HCT116 (cell line): ENCODE results near the gene TAS2R60. TPM values are rescaled to one million over a fixed set of nuclear protein-coding genes. Genes with fewer than 3 reads are reported as not detected.

Source experiments
- ATAC-seq: fragments of 200-7000 bp; cut with Tn5 transposase; 2 replicates; pipeline ENCODE4 v1.9.1; 2020; ENCODE audit warnings: mild to moderate bottlenecking, moderate library complexity
- BruUV-seq: library from RNA; stranded (reverse); fragments of 400-500 nt; replicated peaks from 2 replicates; lab custom pipeline; 2021; lab: Mats Ljungman, UMichigan
- CTCF ChIA-PET: fragments of 300-600 bp; sonication (Branson Sonifier 250); formaldehyde crosslinking; loops from one replicate; lab custom pipeline; 2021; ENCODE audit warnings: antibody characterized with exemption; lab: Charles Lee
- POLR2A ChIA-PET: fragments of 300-600, 350-600 bp; sonication (Branson Sonifier 250); formaldehyde crosslinking; loops from one replicate; lab custom pipeline; 2021; ENCODE audit warnings: antibody characterized with exemption; lab: Charles Lee
- RAD21 ChIA-PET, 2 experiments: fragments of 300-600 bp; sonication (Branson Sonifier 250); formaldehyde crosslinking; loops; one replicate each; lab custom pipeline; 2023; ENCODE audit warnings: low total read pairs in 2 of 2; ENCODE audit not compliant: uncharacterized antibody in 2 of 2, unreplicated experiment in 2 of 2, low non-redundant PET in 1 of 2; lab: Charles Lee
- DNase-seq: peaks from one replicate; pipeline ENCODE4 v3.0.0-alpha.2; 2010; ENCODE audit warnings: low read depth, low spot score
- H2AFZ ChIP-seq: fragments of 200-600 bp; shearing (Covaris generic), sonication (generic); 2 replicates; pipeline ENCODE4 v1.6.1; 2017; ENCODE audit warnings: low read depth, mixed run types, mixed read lengths, antibody characterized with exemption, low read length; ENCODE audit not compliant: poor library complexity, severe bottlenecking
- H3K27ac ChIP-seq: 2 replicates; pipeline ENCODE4 v1.5.1; 2012; ENCODE audit warnings: low read depth, low read length
- H3K27me3 ChIP-seq: fragments of 200-600 bp; sonication (generic); 2 replicates; pipeline ENCODE4 v1.6.1; 2016; ENCODE audit warnings: mixed run types, low read length, mixed read lengths; ENCODE audit not compliant: insufficient read depth
- H3K36me3 ChIP-seq, 2 experiments: fragments of 200-500 bp in 1 of 2; fragments of 200-600 bp in 1 of 2; sonication (Bioruptor generic) in 1 of 2; sonication (generic) in 1 of 2; 2 replicates each; pipeline versions ENCODE4 v1.5.1 to v1.6.1; 2014 to 2016; ENCODE audit warnings: low read length in 2 of 2, inconsistent platforms in 1 of 2, mixed read lengths in 1 of 2, mixed run types in 1 of 2; ENCODE audit not compliant: insufficient read depth in 2 of 2, control insufficient read depth in 1 of 2
- H3K4me1 ChIP-seq, 2 experiments: fragments of 200-600 bp in 1 of 2; sonication (generic) in 1 of 2; 2 replicates each; pipeline versions ENCODE4 v1.5.1 to v1.6.1; 2012 to 2017; ENCODE audit warnings: low read length in 2 of 2, inconsistent platforms in 1 of 2, mild to moderate bottlenecking in 1 of 2, mixed read lengths in 1 of 2, mixed run types in 1 of 2, moderate library complexity in 1 of 2; ENCODE audit not compliant: insufficient read depth in 2 of 2, control insufficient read depth in 1 of 2
- H3K4me2 ChIP-seq: fragments of 200-600 bp; sonication (generic); 2 replicates; pipeline ENCODE4 v1.6.1; 2017; ENCODE audit warnings: mixed run types, low read length, mixed read lengths
- H3K4me3 ChIP-seq, 2 experiments: fragments of 200-600 bp in 1 of 2; sonication (generic) in 1 of 2; replicated peaks in 1 of 2; 2 replicates each; pipeline ENCODE4 v1.5.1; 2011 to 2016; ENCODE audit warnings: low read length in 2 of 2, control low read depth in 1 of 2, low read depth in 1 of 2, mild to moderate bottlenecking in 1 of 2, mixed read lengths in 1 of 2, mixed run types in 1 of 2
- H3K79me2 ChIP-seq: fragments of 200-600 bp; sonication (generic); 2 replicates; pipeline ENCODE4 v1.6.1; 2017; ENCODE audit warnings: mild to moderate bottlenecking, mixed run types, low read length, moderate library complexity, mixed read lengths; ENCODE audit not compliant: insufficient read depth
- H3K9ac ChIP-seq: fragments of 200-600 bp; sonication (generic); 2 replicates; pipeline ENCODE4 v1.6.1; 2016; ENCODE audit warnings: low read length, mixed read lengths
- H3K9me2 ChIP-seq: fragments of 200-600 bp; sonication (generic), shearing (Covaris generic); 2 replicates; pipeline ENCODE4 v1.6.1; 2017; ENCODE audit warnings: mixed run types, mild to moderate bottlenecking, moderate library complexity; ENCODE audit not compliant: insufficient read depth
- H3K9me3 ChIP-seq, 2 experiments: fragments of 200-500 bp in 1 of 2; fragments of 200-600 bp in 1 of 2; sonication (Bioruptor generic) in 1 of 2; sonication (generic) in 1 of 2; 2 replicates each; pipeline ENCODE4 v1.6.1; 2014 to 2017; ENCODE audit warnings: low read length in 2 of 2, mixed read lengths in 2 of 2, inconsistent platforms in 1 of 2, low read depth in 1 of 2, mild to moderate bottlenecking in 1 of 2, mixed run types in 1 of 2, moderate library complexity in 1 of 2; ENCODE audit not compliant: control insufficient read depth in 1 of 2, insufficient read depth in 1 of 2
- H4K20me1 ChIP-seq: fragments of 200-600 bp; sonication (generic), shearing (Covaris generic); 2 replicates; pipeline ENCODE4 v1.6.1; 2017; ENCODE audit warnings: mixed run types, mild to moderate bottlenecking, moderate library complexity; ENCODE audit not compliant: insufficient read depth
- CBX3 ChIP-seq: IDR thresholded peaks from 2 replicates; pipeline ENCODE4 v1.6.1; 2012; ENCODE audit warnings: low read depth
- CEBPB ChIP-seq: IDR thresholded peaks from 2 replicates; pipeline ENCODE4 v1.6.1; 2012; ENCODE audit warnings: low read depth
- EGR1 ChIP-seq: IDR thresholded peaks from 2 replicates; pipeline ENCODE4 v1.6.1; 2012; ENCODE audit warnings: low read depth
- ELF1 ChIP-seq: IDR thresholded peaks from 2 replicates; pipeline ENCODE4 v1.6.1; 2012; ENCODE audit warnings: low read depth, borderline replicate concordance
- EZH2 ChIP-seq: fragments of 200-600 bp; sonication (generic); IDR thresholded peaks from 2 replicates; pipeline ENCODE4 v1.6.1; 2017; ENCODE audit warnings: antibody characterized with exemption, mixed run types
- FOSL1 ChIP-seq: IDR thresholded peaks from 2 replicates; pipeline ENCODE4 v1.6.1; 2012; ENCODE audit warnings: low read depth
- MAX ChIP-seq: IDR thresholded peaks from 2 replicates; pipeline ENCODE4 v1.6.1; 2012
- POLR2A ChIP-seq: IDR thresholded peaks from 2 replicates; pipeline ENCODE4 v1.7.0; 2011; ENCODE audit warnings: borderline replicate concordance; ENCODE audit not compliant: insufficient read depth, insufficient read length; ENCODE audit errors: extremely low read depth
- RAD21 ChIP-seq: IDR thresholded peaks from 2 replicates; pipeline ENCODE4 v1.6.1; 2012; ENCODE audit warnings: low read depth, mild to moderate bottlenecking
- REST ChIP-seq: IDR thresholded peaks from 2 replicates; pipeline ENCODE4 v1.6.1; 2012; ENCODE audit warnings: low read depth
- SIN3A ChIP-seq: IDR thresholded peaks from 2 replicates; pipeline ENCODE4 v1.6.1; 2012; ENCODE audit warnings: low read depth
- SRF ChIP-seq: IDR thresholded peaks from 2 replicates; pipeline ENCODE4 v1.6.1; 2012; ENCODE audit warnings: low read depth
- TCF7L2 ChIP-seq: IDR thresholded peaks from 2 replicates; pipeline ENCODE4 v1.7.0; 2011; ENCODE audit warnings: borderline replicate concordance, inconsistent platforms; ENCODE audit not compliant: insufficient read depth, insufficient read length; ENCODE audit errors: extremely low read depth
- YY1 ChIP-seq: IDR thresholded peaks from 2 replicates; pipeline ENCODE4 v1.6.1; 2011; ENCODE audit warnings: low read length, low read depth, moderate library complexity, mild to moderate bottlenecking; ENCODE audit not compliant: insufficient replicate concordance; ENCODE audit errors: extremely low read depth
- ZBTB33 ChIP-seq: IDR thresholded peaks from 2 replicates; pipeline ENCODE4 v1.6.1; 2011; ENCODE audit warnings: mild to moderate bottlenecking, low read length, moderate library complexity; ENCODE audit not compliant: insufficient replicate concordance; ENCODE audit errors: extremely low read depth
- ZFX ChIP-seq: fragments of 450-650 bp; IDR thresholded peaks from 2 replicates; pipeline ENCODE4 v1.6.1; 2017
- ZNF274 ChIP-seq: fragments of 200-500 bp; sonication (Bioruptor generic); IDR thresholded peaks from 2 replicates; pipeline ENCODE4 v1.6.1; 2014; ENCODE audit warnings: mild to moderate bottlenecking, low read depth, low read length, inconsistent platforms
- intact Hi-C: fragments of 100-400 bp; cut with micrococcal nuclease; formaldehyde crosslinking; loops from 2 replicates; pipeline ENCODE4 v1.10.0; 2022
- total RNA-seq: library from RNA; stranded (reverse); gene quantifications from one replicate; pipeline ENCODE4 v1.2.1, GENCODE V29; 2021; ENCODE audit not compliant: unreplicated experiment
- TF ChIP-seq, protein P1 (sequence below): IDR thresholded peaks from 2 replicates; pipeline ENCODE4 v1.6.1; 2012

TAS2R60 gene
- total RNA-seq, 1 experiment from 2014 or later, result not detected

GRCh38 chr7:143408686-143409561 lies 34.3 kb upstream of the TAS2R60 start, which contains the start of gene EPHA1 (continued):
- TF ChIP-seq REST, result no peak
- TF ChIP-seq MAX, result peak; percentile 70
- TF ChIP-seq TCF7L2, result no peak
- no peak for TF ChIP-seq ZBTB33

DNA sequence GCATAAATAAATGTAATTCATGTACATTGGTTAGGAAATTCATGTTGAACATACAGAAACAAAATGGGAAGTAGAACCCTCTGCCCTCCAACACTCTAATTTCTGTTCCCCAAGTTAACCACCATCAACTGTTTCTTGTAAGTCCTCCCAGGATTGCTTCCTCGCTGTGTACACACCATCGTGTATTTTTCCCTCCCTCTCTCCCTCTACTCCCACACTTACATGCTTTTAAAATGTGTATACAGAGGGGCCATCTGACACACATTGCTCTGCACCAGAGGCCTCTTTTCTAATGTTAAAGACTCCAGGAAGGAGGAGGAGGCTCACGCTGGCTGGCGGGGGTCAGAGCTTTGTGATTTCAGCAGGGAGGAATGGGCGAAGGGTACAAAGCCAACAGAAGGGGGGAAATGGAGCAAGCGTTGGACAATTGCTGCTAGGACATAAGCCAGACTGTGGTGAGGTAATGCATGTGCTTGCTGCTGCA lies 32.7 kb upstream of the TAS2R60 start:
- CTCF ChIA-PET, result no interaction called here
- no peak for TF ChIP-seq MAX
- TF ChIP-seq ZNF274, result no peak
- no peak for TF ChIP-seq FOSL1
- no peak for TF ChIP-seq SIN3A
- no peak for TF ChIP-seq EZH2
- no peak for TF ChIP-seq RAD21
- TF ChIP-seq CEBPB, result no peak
- no peak for TF ChIP-seq SRF
- TF ChIP-seq ZFX, result no peak
- TF ChIP-seq YY1, result no peak
- TF ChIP-seq ELF1, result no peak
- TF ChIP-seq POLR2A, result no peak
- TF ChIP-seq, protein P1, sequence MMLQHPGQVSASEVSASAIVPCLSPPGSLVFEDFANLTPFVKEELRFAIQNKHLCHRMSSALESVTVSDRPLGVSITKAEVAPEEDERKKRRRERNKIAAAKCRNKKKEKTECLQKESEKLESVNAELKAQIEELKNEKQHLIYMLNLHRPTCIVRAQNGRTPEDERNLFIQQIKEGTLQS, result no peak
- TF ChIP-seq EGR1, result no peak
- TF ChIP-seq CBX3, result no peak

More for the DNA sequence above, 32.7 kb upstream of the TAS2R60 start:
- ChIA-PET POLR2A (no interaction called here), RAD21 (no interaction called here)
- Histone ChIP-seq H4K20me1 (no peaks in the 10 kb centered on the region), H3K9ac (no peak overlapping the region), H3K36me3 (no peaks in the 10 kb centered on the region), H3K27ac (no peak overlapping the region), H3K4me3 (no peak overlapping the region), H2AFZ (no peak overlapping the region), H3K9me2 (no peaks in the 10 kb centered on the region), H3K9me3 (no peaks in the 10 kb centered on the region), H3K79me2 (peaks cover 3% of the 10 kb centered on the region; the same call in 1 of the 2 replicates), H3K27me3 (no peaks in the 10 kb centered on the region), H3K4me2 (no peak overlapping the region), H3K4me1 (peaks cover 15 to 22% of the 10 kb centered on the region in 2 experiments; a peak in 3 of 4 replicates)
- intact Hi-C loops, result no loop called here
- DNase-seq (no peak), ATAC-seq (no peak)
- no TSS peak for BruUV-seq
